Endothelial cell of umbilical vein (primary cell): ENCODE results near the gene DOCK4. TPM values are rescaled to one million over a fixed set of nuclear protein-coding genes. Genes with fewer than 3 reads are reported as not detected.

Experiments
- BruUV-seq: library from RNA; stranded (reverse); fragments of 400-500 nt; replicated peaks from 2 replicates; lab custom pipeline; 2021; lab: Mats Ljungman, UMichigan
- CTCF ChIA-PET: fragments of 300-600, 350-600 bp; sonication (Branson Sonifier 250); formaldehyde crosslinking; loops from one replicate; lab custom pipeline; 2021; ENCODE audit warnings: antibody characterized with exemption, inconsistent platforms; lab: Charles Lee
- POLR2A ChIA-PET: fragments of 300-600, 350-600 bp; sonication (Branson Sonifier 250); formaldehyde crosslinking; loops from one replicate; lab custom pipeline; 2021; ENCODE audit warnings: antibody characterized with exemption, inconsistent platforms; lab: Charles Lee
- DNase-seq: peaks from one replicate; pipeline ENCODE4 v3.0.0-alpha.2; 2011; ENCODE audit warnings: low read depth, low spot score
- FAIRE-seq: peaks from 2 replicates; lab custom pipeline; 2011; peaks lifted over from hg19 to GRCh38; lab: Jason Lieb, UNC
- H2AFZ ChIP-seq: 2 replicates; pipeline ENCODE4 v1.6.0; 2012; ENCODE audit warnings: low read depth, low read length, control low read depth, inconsistent platforms
- H3K27ac ChIP-seq: 2 replicates; pipeline ENCODE4 v1.5.1; 2011; ENCODE audit warnings: low read depth, mild to moderate bottlenecking, control low read depth, low read length, moderate library complexity; ENCODE audit not compliant: insufficient read depth
- H3K27me3 ChIP-seq, 2 experiments: 2 replicates each; pipeline versions ENCODE4 v1.6.0 to v1.6.1; 2011; ENCODE audit warnings: low read length in 2 of 2, mixed read lengths in 1 of 2; ENCODE audit not compliant: control insufficient read depth in 2 of 2, insufficient read depth in 2 of 2
- H3K36me3 ChIP-seq, 2 experiments: 2 replicates in 1 of 2; 3 replicates in 1 of 2; pipeline ENCODE4 v1.5.1; 2011; ENCODE audit warnings: low read length in 2 of 2, mild to moderate bottlenecking in 1 of 2, moderate library complexity in 1 of 2; ENCODE audit not compliant: control insufficient read depth in 2 of 2, insufficient read depth in 2 of 2; ENCODE audit errors: extremely low read depth in 1 of 2
- H3K4me1 ChIP-seq: 3 replicates; pipeline ENCODE4 v1.5.1; 2011; ENCODE audit warnings: mild to moderate bottlenecking, low read length; ENCODE audit not compliant: control insufficient read depth, insufficient read depth; ENCODE audit errors: extremely low read depth
- H3K4me2 ChIP-seq: 2 replicates; pipeline ENCODE4 v1.6.1; 2011; ENCODE audit warnings: low read length, control low read depth, mixed read lengths; ENCODE audit not compliant: insufficient read depth
- H3K4me3 ChIP-seq, 3 experiments: fragments of 200-600 bp in 1 of 3; sonication (generic), shearing (Covaris generic) in 1 of 3; replicated peaks in 1 of 3; 2 replicates each; pipeline ENCODE4 v1.5.1; 2011 to 2016; ENCODE audit warnings: control low read depth in 3 of 3, low read length in 3 of 3, mild to moderate bottlenecking in 2 of 3, inconsistent platforms in 1 of 3, low read depth in 1 of 3, moderate library complexity in 1 of 3; ENCODE audit not compliant: insufficient read depth in 1 of 3
- H3K79me2 ChIP-seq: 2 replicates; pipeline ENCODE4 v1.6.0; 2012; ENCODE audit warnings: low read length, inconsistent platforms; ENCODE audit not compliant: control insufficient read depth, insufficient read depth
- H3K9ac ChIP-seq: replicated peaks from 2 replicates; pipeline ENCODE3; 2011; ENCODE audit warnings: low read length, control low read depth; ENCODE audit not compliant: insufficient read depth; ENCODE audit errors: extremely low read depth
- H3K9me1 ChIP-seq: replicated peaks from 3 replicates; pipeline ENCODE4 v1.6.0; 2011; ENCODE audit warnings: mild to moderate bottlenecking, low read length; ENCODE audit not compliant: control insufficient read depth, insufficient read depth; ENCODE audit errors: extremely low read depth
- H3K9me3 ChIP-seq: replicated peaks from 2 replicates; pipeline ENCODE4 v1.5.1; 2012; ENCODE audit warnings: low read length, inconsistent platforms; ENCODE audit not compliant: control insufficient read depth, insufficient read depth
- H4K20me1 ChIP-seq: replicated peaks from 2 replicates; pipeline ENCODE3; 2011; ENCODE audit warnings: mild to moderate bottlenecking, low read length; ENCODE audit not compliant: control insufficient read depth, insufficient read depth; ENCODE audit errors: extremely low read depth
- CTCF ChIP-seq, 2 donors: IDR thresholded peaks; 1 replicate in 1 of 2; 2 replicates in 1 of 2; pipeline ENCODE4 v1.5.1; 2011; ENCODE audit warnings: low read length in 2 of 2, mild to moderate bottlenecking in 2 of 2, moderate library complexity in 2 of 2, control low read depth in 1 of 2, inconsistent platforms in 1 of 2, low read depth in 1 of 2; ENCODE audit not compliant: insufficient read depth in 1 of 2; ENCODE audit errors: extremely low read depth in 1 of 2
- EZH2 ChIP-seq: IDR thresholded peaks from 2 replicates; pipeline ENCODE4 v1.6.1; 2012; ENCODE audit warnings: borderline replicate concordance, low read depth, mild to moderate bottlenecking, moderate library complexity, low read length, inconsistent platforms; ENCODE audit not compliant: severe bottlenecking
- FOS ChIP-seq: IDR thresholded peaks from 2 replicates; pipeline ENCODE4 v1.6.1; 2011; ENCODE audit warnings: mild to moderate bottlenecking, low read length, moderate library complexity, borderline replicate concordance; ENCODE audit not compliant: insufficient read depth
- GATA2 ChIP-seq: IDR thresholded peaks from 2 replicates; pipeline ENCODE4 v1.7.0; 2011; ENCODE audit warnings: low read depth, mild to moderate bottlenecking, moderate library complexity, mixed read lengths, low read length; ENCODE audit not compliant: insufficient read length, insufficient read depth
- JUN ChIP-seq: IDR thresholded peaks from 2 replicates; pipeline ENCODE4 v1.6.1; 2011; ENCODE audit warnings: borderline replicate concordance, low read depth; ENCODE audit not compliant: insufficient read length, insufficient read depth
- MAX ChIP-seq: IDR thresholded peaks from 2 replicates; pipeline ENCODE4 v1.6.1; 2011; ENCODE audit not compliant: insufficient read depth, insufficient read length
- MYC ChIP-seq: IDR thresholded peaks from one replicate; pipeline ENCODE4 v1.6.1; 2011; ENCODE audit warnings: mild to moderate bottlenecking, low read depth, low read length
- POLR2A ChIP-seq: IDR thresholded peaks from 2 replicates; pipeline ENCODE4 v1.6.1; 2012; ENCODE audit warnings: low read depth, mild to moderate bottlenecking, control low read depth, low read length
- POLR2AphosphoS5 ChIP-seq: IDR thresholded peaks from 2 replicates; pipeline ENCODE4 v1.6.1; 2012; ENCODE audit warnings: low read depth, mild to moderate bottlenecking, control low read depth, low read length, moderate library complexity; ENCODE audit not compliant: insufficient read depth
- dilution Hi-C: fragments of 300-500 bp; cut with MboI; formaldehyde crosslinking; loops from one replicate; pipeline ENCODE4 v1.15.0; 2019; ENCODE audit warnings: low sequenced_read_pairs; ENCODE audit not compliant: extremely low pct_ligation_motif_present
- intact Hi-C: fragments of 100-400 bp; cut with micrococcal nuclease; formaldehyde crosslinking; loops from one replicate; pipeline ENCODE4 v1.10.0; 2022
- polyA plus RNA-seq, 4 experiments: library from polyadenylated mRNA; depleted of rRNA in 3 of 4; stranded (reverse) in 3 of 4; unstranded in 1 of 4; fragments of >200 nt; gene quantifications; 2 replicates each; pipeline versions ENCODE4 v1.2.1 to v1.2.3, GENCODE V29; 2011 to 2012; ENCODE audit warnings: missing spikeins in 1 of 4
- total RNA-seq: library from RNA; stranded (reverse); gene quantifications from 2 replicates; pipeline ENCODE4 v1.2.3, GENCODE V29; 2021

The DOCK4 gene
- total and polyA plus RNA-seq, 2 donors (not counting 3 experiments of a cell fraction or from before 2014, with no cell fraction given), result 47.4 to 164 TPM

GRCh38 chr7:111801277-111801676 is 404.9 kb downstream of the DOCK4 start:
- no peak overlapping the region for H3K4me3 ChIP-seq
- intact Hi-C loops, result no loop called here
- no peak overlapping the region for H2AFZ ChIP-seq
- FAIRE-seq (no peak), DNase-seq (no peak)
- no peaks in the 10 kb centered on the region for H4K20me1 ChIP-seq
- CTCF ChIA-PET, result no interaction called here
- H3K36me3 ChIP-seq, result peaks cover 3 to 6% of the 10 kb centered on the region in 2 experiments
- no peaks in the 10 kb centered on the region for H3K79me2 ChIP-seq
- H3K9me3 ChIP-seq, result peaks cover 9% of the 10 kb centered on the region
- H3K4me1 ChIP-seq, result no peaks in the 10 kb centered on the region
- no peak overlapping the region for H3K4me2 ChIP-seq
- dilution Hi-C loops, result no loop called here
- no peaks in the 10 kb centered on the region for H3K9me1 ChIP-seq
- no peak overlapping the region for H3K27ac ChIP-seq
- no peaks in the 10 kb centered on the region for H3K27me3 ChIP-seq
- no peak for TF ChIP-seq JUN
- TF ChIP-seq FOS, result no peak
- no peak for TF ChIP-seq GATA2
- TF ChIP-seq POLR2AphosphoS5, result no peak
- POLR2A ChIA-PET, result no interaction called here
- BruUV-seq, result no TSS peak
- no peak overlapping the region for H3K9ac ChIP-seq

GRCh38 chr7:111796671-111797070 is 409.5 kb downstream of the DOCK4 start:
- peaks cover 9% of the 10 kb centered on the region for H3K9me3 ChIP-seq
- H3K9me1 ChIP-seq, result no peaks in the 10 kb centered on the region
- H4K20me1 ChIP-seq, result no peaks in the 10 kb centered on the region
- H2AFZ ChIP-seq, result no peak overlapping the region
- DNase-seq, result no peak
- no peaks in the 10 kb centered on the region for H3K4me1 ChIP-seq
- no peak overlapping the region for H3K4me2 ChIP-seq
- no peak overlapping the region for H3K27ac ChIP-seq
- no peaks in the 10 kb centered on the region for H3K27me3 ChIP-seq
- intact Hi-C loops, result no loop called here
- ChIA-PET CTCF (no interaction called here), POLR2A (no interaction called here)
- H3K79me2 ChIP-seq, result no peaks in the 10 kb centered on the region
- TF ChIP-seq MYC (no peak), EZH2 (no peak), FOS (no peak), POLR2A (no peak), MAX (no peak), JUN (no peak), CTCF (IDR thresholded peaks at IDR 0.05; ENCODE audit: extremely low read depth in 1 of 2, insufficient read depth in 1 of 2, low read depth in 1 of 2, low read length in 2 of 2) (no peak), GATA2 (no peak), POLR2AphosphoS5 (no peak)
- no peak for FAIRE-seq
- dilution Hi-C loops, result no loop called here
- H3K4me3 ChIP-seq, result no peak overlapping the region
- no TSS peak for BruUV-seq
- peaks cover 10 to 14% of the 10 kb centered on the region in 2 experiments for H3K36me3 ChIP-seq
- H3K9ac ChIP-seq, result no peak overlapping the region
